ENCODE data around the gene CLEC4G.
"Not testable (repeated sequence)": the region's sequence is repeated elsewhere in the genome, so short reads cannot be mapped to it uniquely, and the experiment has no call there.

The CLEC4G gene

GRCh38 chr19:7746903-7747884 lies 15.3 kb upstream of the CLEC4G start, which contains the start of gene CD209:
Gene CD209 (minus strand): TSS chr19:7747534. CDS start chr19:7747511, 23 bp downstream.
- TF ChIP-seq CTCF (conservative IDR thresholded peaks at IDR 0.05; ENCODE audit: low read length) = no peak
- no peak for DNase-seq (ENCODE audit: low read depth)
- H3K4me3 ChIP-seq (ENCODE audit: low read length) = no peak within 1 kb of the TSS

GRCh38 chr19:7746306-7746705 lies 14.4 kb upstream of the CLEC4G start:
- DNase-seq (ENCODE audit: low read depth); H3K4me3 ChIP-seq (ENCODE audit: low read length): not testable (repeated sequence)

- TF ChIP-seq CTCF (conservative IDR thresholded peaks at IDR 0.05; ENCODE audit: low read length) = no peak
- no peak overlapping the region for H3K4me3 ChIP-seq (ENCODE audit: low read length)
- DNase-seq (ENCODE audit: low read depth) = no peak
Observed at GRCh38 chr19:7744871-7745650, 13.2 kb upstream of the CLEC4G start.

GRCh38 chr19:7744199-7744786 lies 12.4 kb upstream of the CLEC4G start:
- DNase-seq (ENCODE audit: low read depth) = no peak
- H3K4me3 ChIP-seq (ENCODE audit: low read length) = no peak overlapping the region
- no peak for TF ChIP-seq CTCF (conservative IDR thresholded peaks at IDR 0.05; ENCODE audit: low read length)

GRCh38 chr19:7743425-7743841 lies 11.5 kb upstream of the CLEC4G start:
- DNase-seq (ENCODE audit: low read depth) = no peak
- no peak overlapping the region for H3K4me3 ChIP-seq (ENCODE audit: low read length)
- no peak for TF ChIP-seq CTCF (conservative IDR thresholded peaks at IDR 0.05; ENCODE audit: low read length)

- no peak overlapping the region for H3K4me3 ChIP-seq (ENCODE audit: low read length)
- no peak for TF ChIP-seq CTCF (conservative IDR thresholded peaks at IDR 0.05; ENCODE audit: low read length)
- DNase-seq (ENCODE audit: low read depth) = no peak
Observed at GRCh38 chr19:7742991-7743390, 11.1 kb upstream of the CLEC4G start.

- no peak for TF ChIP-seq CTCF (conservative IDR thresholded peaks at IDR 0.05; ENCODE audit: low read length)
- H3K4me3 ChIP-seq (ENCODE audit: low read length) = no peak overlapping the region
- DNase-seq (ENCODE audit: low read depth) = no peak
Observed at GRCh38 chr19:7742575-7742974, 10.7 kb upstream of the CLEC4G start.
